PC-3 (cell line): ENCODE measurements around the gene HEATR9.

Experiments
- EZH2 ChIP-seq: fragments of 300-600 bp; sonication (generic); IDR thresholded peaks from one replicate; pipeline ENCODE4 v1.6.1; 2017; ENCODE audit warnings: antibody characterized with exemption, mild to moderate bottlenecking, low read length; ENCODE audit not compliant: unreplicated experiment
- EZH2phosphoT487 ChIP-seq: fragments of 300-600 bp; sonication (generic); IDR thresholded peaks from 2 replicates; pipeline ENCODE4 v1.6.1; 2018; ENCODE audit warnings: mild to moderate bottlenecking, antibody characterized with exemption, low read length, borderline replicate concordance
- TF ChIP-seq, protein P1 (sequence below): fragments of 300-600 bp; sonication (generic); conservative IDR thresholded peaks from 2 replicates; pipeline ENCODE4 v1.5.1; 2017; ENCODE audit warnings: antibody characterized with exemption, low read depth, mild to moderate bottlenecking, low read length

- TF ChIP-seq EZH2 (no peak), EZH2phosphoT487 (no peak)
- TF ChIP-seq, protein P1, sequence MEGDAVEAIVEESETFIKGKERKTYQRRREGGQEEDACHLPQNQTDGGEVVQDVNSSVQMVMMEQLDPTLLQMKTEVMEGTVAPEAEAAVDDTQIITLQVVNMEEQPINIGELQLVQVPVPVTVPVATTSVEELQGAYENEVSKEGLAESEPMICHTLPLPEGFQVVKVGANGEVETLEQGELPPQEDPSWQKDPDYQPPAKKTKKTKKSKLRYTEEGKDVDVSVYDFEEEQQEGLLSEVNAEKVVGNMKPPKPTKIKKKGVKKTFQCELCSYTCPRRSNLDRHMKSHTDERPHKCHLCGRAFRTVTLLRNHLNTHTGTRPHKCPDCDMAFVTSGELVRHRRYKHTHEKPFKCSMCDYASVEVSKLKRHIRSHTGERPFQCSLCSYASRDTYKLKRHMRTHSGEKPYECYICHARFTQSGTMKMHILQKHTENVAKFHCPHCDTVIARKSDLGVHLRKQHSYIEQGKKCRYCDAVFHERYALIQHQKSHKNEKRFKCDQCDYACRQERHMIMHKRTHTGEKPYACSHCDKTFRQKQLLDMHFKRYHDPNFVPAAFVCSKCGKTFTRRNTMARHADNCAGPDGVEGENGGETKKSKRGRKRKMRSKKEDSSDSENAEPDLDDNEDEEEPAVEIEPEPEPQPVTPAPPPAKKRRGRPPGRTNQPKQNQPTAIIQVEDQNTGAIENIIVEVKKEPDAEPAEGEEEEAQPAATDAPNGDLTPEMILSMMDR, result no peak
Observed at GRCh38 chr17:35870906-35871819, 2.5 kb upstream of the HEATR9 start.
